NB4 (cell line): Measurements from ENCODE around the gene LRRC49.

Experiments
- DNase-seq: peaks from one replicate; pipeline ENCODE4 v3.0.0; 2010; ENCODE audit warnings: low read depth
- H3K4me3 ChIP-seq: one replicate; pipeline ENCODE4 v1.5.1; 2011; ENCODE audit warnings: mild to moderate bottlenecking, low read depth, low read length, moderate library complexity
- CTCF ChIP-seq: IDR thresholded peaks from one replicate; pipeline ENCODE4 v1.5.1; 2012; ENCODE audit warnings: low read depth, low read length
- MYC ChIP-seq: IDR thresholded peaks from 2 replicates; pipeline ENCODE4 v1.6.1; 2011; ENCODE audit warnings: low read depth, low read length
- POLR2A ChIP-seq: IDR thresholded peaks from 2 replicates; pipeline ENCODE4 v1.6.1; 2011; ENCODE audit warnings: mild to moderate bottlenecking; ENCODE audit not compliant: insufficient read length; ENCODE audit errors: extremely low read depth
- TF ChIP-seq, protein P1 (sequence below): IDR thresholded peaks from 2 replicates; pipeline ENCODE4 v1.6.1; 2011; ENCODE audit warnings: low read depth, low read length

LRRC49 gene

DNA sequence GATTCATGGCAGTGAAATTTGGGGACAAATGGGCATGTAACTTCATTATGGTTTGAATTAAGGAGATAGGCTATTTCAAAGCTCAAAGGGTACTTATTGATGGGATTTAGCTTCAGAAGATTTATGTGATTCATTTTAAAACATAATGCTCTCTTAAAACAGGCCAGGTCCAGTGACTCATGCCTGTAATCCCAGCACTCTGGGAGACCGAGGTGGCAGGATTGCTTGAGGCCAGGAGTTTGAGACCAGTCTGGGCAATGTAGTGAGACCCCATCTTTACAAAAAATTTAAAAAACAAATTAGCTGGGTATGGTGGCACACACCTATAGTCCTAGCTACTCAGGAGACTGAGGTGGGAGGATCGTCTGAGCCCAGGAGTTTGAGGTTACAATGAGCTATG is 11.8 kb upstream of the LRRC49 start:
- no peak overlapping the region for H3K4me3 ChIP-seq
- no peak for DNase-seq
- TF ChIP-seq CTCF (no peak), MYC (no peak), POLR2A (no peak)
- TF ChIP-seq, protein P1, sequence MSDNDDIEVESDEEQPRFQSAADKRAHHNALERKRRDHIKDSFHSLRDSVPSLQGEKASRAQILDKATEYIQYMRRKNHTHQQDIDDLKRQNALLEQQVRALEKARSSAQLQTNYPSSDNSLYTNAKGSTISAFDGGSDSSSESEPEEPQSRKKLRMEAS: no peak

DNA sequence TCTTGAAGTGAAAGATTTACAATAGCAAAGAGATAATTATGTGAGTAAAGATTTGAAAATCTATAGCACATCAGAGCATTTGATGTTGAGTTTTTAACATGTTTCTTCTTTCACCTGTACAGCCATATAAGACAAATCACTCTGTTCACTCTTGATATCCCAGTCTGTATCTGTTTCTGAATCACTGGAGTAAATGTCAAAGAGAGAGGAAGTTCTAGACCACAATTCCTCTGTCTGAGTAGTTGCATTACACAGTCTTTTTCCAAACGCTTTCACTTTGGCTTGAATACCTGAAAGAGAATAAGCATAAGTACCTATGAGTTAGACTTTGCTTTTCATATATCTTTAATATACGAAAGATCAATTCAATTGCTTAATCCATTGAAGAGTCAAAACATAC is 10.3 kb upstream of the LRRC49 start:
- no peak overlapping the region for H3K4me3 ChIP-seq
- no peak for DNase-seq
- no peak for TF ChIP-seq CTCF

- TF ChIP-seq CTCF: peak; percentile 17
- no peak for TF ChIP-seq MYC
- TF ChIP-seq POLR2A: no peak
- TF ChIP-seq, protein P1: no peak
- DNase-seq: peak; percentile 54
- peak overlapping the region; percentile 84 for H3K4me3 ChIP-seq
These were observed 410 bp downstream of the LRRC49 start for GRCh38 chr15:70892912-70893560.

DNA sequence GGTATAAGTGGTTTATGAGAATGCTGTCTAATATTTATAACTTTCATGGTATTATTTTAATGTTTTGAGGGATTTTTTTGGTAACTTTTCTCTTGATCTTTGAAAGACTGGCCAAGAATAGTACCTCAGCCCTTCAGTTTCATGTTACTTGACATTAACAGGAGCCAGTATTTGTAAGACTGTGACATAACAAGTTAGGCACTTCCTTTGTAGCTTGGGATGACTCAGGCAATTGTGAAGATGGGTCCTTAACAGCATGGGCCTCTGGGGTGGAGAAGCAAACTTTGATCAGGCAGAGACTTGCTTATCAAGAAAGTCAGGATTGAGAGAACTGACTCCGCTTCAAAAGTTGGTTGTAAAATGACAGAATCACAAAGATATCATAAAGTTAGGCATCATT is 9.5 kb downstream of the LRRC49 start:
- TF ChIP-seq, protein P1: no peak
- TF ChIP-seq POLR2A (no peak), MYC (no peak), CTCF (no peak)
- peak; percentile 10 for DNase-seq
- H3K4me3 ChIP-seq: no peak overlapping the region

GRCh38 chr15:70906842-70907241 is 14.2 kb downstream of the LRRC49 start:
- TF ChIP-seq CTCF: no peak
- TF ChIP-seq, protein P1: no peak
- TF ChIP-seq MYC: no peak
- TF ChIP-seq POLR2A: no peak
- H3K4me3 ChIP-seq: no peak overlapping the region
- no peak for DNase-seq

GRCh38 chr15:70907784-70908471 is 15.3 kb downstream of the LRRC49 start:
- TF ChIP-seq, protein P1: no peak
- TF ChIP-seq POLR2A: no peak
- no peak for TF ChIP-seq MYC
- TF ChIP-seq CTCF: peak; percentile 42
- H3K4me3 ChIP-seq: no peak overlapping the region
- no peak for DNase-seq
